GM12801 (cell line): Measurements from ENCODE around the gene NDST4.

Experiments
- CTCF ChIP-seq: IDR thresholded peaks from one replicate; pipeline ENCODE4 v1.5.1; 2011; ENCODE audit warnings: control low read depth; ENCODE audit not compliant: insufficient read length; ENCODE audit errors: extremely low read depth

NDST4 gene

DNA sequence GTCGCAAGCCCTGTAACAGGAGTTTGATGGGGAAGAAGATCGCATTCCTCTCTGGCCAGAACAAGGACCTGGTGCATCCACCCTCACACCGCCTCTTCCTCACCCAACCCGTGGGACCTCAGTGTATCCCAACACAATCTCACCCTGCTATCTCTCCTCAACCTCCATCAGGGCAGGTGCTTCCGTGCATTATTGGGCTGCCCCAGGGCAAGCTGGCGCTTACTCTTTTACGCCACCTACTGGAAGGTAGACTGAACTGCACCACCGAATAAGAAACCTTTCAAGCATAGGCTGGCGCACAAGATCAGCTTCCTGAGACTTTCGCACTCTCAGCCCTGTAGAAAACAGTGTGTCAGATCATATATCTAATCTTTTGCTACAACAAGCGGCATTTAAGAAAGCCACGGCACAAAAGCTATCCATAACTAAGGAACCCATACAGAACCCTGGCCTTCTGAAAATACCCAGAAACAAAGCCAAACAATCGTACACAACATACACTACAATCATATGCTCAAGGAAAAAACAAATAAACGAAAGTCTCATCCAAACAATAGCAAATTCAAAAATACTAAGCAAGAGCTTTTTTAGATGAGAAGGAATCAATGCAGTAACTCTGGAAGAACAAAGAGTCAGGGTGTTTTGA lies 305.5 kb downstream of the NDST4 start:
- TF ChIP-seq CTCF = no peak

DNA sequence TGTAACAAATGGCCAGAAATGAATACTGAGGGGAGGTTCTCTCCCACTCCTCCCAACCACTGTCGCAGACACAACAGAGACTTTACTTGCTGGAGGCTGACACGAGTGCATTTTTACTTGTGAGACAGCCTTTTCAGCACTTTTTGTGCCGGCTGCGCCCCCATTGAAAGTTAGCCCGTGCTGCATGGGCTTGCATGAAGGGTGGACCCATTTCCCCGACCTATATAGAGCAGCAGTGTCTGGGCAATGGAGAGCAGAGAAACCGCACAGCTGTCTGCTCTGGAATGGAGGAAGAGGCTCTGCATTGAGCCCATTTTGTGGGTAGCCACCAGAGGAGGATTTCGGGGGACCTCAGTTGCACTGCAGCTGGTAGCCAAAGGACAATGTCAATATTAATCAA lies 306.1 kb downstream of the NDST4 start:
- TF ChIP-seq CTCF = no peak

DNA sequence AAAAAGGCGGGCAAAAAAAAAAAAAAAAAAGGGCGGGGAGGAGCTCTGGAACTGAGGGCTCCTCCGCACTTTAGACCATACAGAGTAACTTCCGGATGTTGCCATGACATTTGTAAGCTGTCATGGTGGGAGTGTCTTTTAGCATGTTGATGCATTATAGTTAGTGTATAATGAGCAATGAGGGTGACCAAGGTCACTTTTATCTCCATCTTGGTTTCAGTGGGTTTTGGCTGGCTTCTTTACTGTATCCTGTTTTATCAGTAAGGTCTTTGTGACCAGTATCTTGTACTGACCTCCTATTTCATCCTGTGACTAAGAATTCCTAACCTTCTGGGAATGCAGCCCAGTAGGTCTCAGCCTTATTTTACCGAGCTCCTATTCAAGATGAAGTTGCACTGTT lies 321.4 kb downstream of the NDST4 start:
- no peak for TF ChIP-seq CTCF

DNA sequence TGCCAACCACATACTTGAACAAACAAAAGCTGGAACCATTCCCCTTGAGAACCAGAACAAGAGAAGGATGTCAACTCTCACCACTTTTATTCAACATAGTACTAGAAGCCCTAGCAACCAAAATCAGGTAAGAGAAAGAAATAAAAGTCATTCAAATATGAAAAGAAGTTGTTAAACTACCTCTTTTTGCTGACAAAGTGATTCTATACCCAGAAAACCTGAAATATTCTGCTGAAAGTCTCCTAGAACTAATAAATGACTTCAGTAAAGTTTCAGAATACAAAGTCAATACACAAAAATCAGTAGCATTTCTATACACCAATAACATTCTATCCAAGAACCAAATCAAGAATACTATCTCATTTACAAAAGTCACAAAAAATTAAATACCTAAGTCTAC lies 327.9 kb downstream of the NDST4 start:
- TF ChIP-seq CTCF = no peak

DNA sequence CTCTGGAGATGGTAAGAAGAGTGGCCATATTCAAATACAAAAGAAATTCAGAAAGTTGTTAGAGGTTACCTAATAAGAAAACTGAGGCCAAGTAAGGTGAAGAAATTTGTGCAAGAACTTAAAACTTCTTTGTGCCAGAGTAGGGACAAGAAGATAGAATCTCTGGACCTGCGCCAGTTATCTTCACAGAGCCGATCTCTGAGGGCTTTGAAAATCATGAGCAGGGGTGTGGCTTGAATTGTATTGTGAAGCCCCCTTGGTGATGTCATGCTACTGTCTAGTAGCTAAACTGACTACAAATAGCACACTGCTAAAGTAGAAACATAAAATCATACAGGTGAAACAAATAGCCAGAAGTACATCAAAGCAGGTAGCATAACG lies 330.2 kb downstream of the NDST4 start:
- TF ChIP-seq CTCF = no peak

GRCh38 chr4:114782415-114783214 lies 330.8 kb downstream of the NDST4 start:
- no peak for TF ChIP-seq CTCF

DNA sequence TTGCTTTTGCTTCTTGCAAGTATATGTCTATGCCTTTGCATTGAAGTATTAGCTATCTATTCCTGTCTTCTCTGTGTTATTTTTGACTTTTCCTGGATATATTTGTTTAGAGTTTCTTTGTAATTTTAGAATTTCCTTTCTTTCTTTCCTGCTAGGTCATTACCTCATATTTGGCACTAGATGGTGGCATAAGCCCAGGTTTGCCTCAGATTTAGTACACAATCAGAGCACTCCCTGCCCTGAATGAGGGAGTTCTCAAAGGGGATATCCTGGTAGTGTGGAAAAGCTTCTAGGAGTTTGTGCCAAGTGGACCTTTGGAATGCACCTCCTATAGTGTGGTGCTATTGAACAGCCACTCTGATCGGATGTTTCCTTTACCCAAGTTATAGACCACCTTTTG lies 333.2 kb downstream of the NDST4 start:
- no peak for TF ChIP-seq CTCF
